AG08395 (cell line): Measurements from ENCODE around the gene TMEM203.
"Not testable (repeated sequence)": the region's sequence is repeated elsewhere in the genome, so short reads cannot be mapped to it uniquely, and the experiment has no call there.

Experiments used
- DNase-seq: peaks from one replicate; pipeline ENCODE4 v3.0.0; 2012; ENCODE audit warnings: mixed read lengths, low spot score

The TMEM203 gene, protein sequence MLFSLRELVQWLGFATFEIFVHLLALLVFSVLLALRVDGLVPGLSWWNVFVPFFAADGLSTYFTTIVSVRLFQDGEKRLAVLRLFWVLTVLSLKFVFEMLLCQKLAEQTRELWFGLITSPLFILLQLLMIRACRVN

DNA sequence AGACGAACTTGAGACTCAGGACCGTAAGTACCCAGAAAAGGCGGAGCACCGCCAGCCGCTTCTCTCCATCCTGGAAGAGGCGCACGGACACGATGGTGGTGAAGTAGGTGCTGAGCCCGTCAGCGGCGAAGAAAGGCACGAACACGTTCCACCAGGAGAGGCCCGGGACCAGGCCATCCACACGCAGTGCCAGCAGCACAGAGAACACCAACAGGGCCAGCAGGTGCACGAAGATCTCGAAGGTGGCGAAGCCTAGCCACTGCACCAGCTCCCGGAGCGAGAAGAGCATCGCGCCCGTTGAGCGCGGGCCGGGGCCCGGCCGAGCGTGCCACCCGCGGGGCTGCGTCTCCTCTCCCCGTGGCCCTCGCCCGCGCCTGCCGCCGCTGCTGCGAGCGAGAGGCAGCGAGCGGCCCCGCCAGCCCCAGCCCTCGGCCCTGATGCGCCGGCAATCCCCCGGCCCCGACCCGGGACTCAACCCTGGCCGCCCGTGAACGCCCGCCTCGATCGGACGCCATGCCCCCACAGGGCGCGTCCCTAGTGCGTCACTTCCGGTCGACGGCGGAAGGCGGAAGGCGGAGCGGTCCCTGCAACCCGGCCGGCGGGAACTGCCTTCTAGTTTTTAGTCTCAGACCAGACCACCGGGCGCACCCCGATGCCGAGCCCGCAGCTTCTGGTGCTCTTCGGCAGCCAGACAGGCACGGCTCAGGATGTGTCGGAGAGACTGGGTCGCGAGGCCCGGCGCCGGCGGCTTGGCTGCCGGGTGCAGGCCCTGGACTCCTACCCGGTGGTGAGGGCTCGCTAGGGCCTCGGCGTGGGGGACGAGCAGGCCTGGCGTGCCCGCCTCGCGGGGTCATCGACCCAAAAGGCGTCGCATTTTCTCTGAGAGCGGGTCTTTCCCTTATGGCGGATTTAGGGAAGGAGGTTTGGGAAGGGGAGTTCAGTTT lies at the start of gene TMEM203, which contains the start of gene NDOR1:
Gene TMEM203 (minus strand): TSS at position 523 of the 944 bp plus-strand sequence. CDS start 234 bp downstream, at position 289.
Gene NDOR1 (plus strand): TSS at position 575 of the 944 bp plus-strand sequence. CDS start 78 bp downstream, at position 653.
- DNase-seq: peak; percentile 94

GRCh38 chr9:137254624-137255447 lies 49.4 kb upstream of the TMEM203 start, which contains the start of gene NELFB:
Gene NELFB, plus strand, starts transcription at chr9:137255327.
- DNase-seq: peak; percentile 100

DNA sequence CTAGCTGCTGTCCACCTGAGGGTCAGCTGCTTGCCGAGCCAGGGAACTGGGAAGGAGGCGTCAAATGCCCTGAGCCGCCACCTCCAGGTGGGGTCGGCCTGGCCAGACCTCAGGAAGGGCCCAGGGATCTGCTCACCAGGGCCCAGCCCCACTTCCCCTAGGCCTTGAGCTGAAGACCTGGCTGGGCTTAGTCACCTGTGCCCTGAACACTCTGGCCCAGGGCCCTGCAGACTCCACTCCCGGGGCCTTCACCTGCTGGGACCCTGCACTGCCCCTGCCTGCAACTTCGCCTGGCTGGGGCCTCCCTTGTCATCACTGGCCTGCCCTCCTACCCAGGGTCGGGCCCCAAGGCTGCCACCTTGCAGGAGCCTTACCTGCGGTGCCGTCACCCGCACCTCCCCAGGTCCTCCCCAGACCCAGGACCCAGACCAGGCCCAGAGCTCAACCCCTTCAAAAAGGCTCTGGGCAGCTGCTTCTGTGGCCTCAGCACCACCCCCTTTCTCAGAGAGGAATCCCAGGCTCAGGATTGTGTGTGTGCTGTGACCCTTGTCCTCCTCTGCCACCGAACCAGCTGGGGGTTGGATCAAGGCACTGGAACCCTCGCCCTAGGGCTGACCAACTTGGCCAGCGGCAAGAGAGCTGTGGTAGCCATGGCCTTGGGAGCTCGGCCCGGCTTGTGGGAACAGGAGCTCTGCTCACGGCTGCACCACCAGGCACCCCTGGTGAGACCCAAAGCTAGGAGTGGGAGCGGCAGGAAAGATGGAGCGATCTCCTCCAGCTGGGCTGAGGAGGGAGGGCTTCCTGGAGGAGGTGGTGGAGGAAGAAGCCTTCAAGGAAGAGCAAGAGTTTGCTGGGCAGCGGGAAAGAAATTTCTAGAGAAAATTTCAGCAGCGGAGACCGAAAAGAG lies 48.5 kb upstream of the TMEM203 start:
- peak; percentile 13 for DNase-seq

- DNase-seq: no peak
These were observed 47.4 kb upstream of the TMEM203 start for GRCh38 chr9:137252555-137253506.

DNA sequence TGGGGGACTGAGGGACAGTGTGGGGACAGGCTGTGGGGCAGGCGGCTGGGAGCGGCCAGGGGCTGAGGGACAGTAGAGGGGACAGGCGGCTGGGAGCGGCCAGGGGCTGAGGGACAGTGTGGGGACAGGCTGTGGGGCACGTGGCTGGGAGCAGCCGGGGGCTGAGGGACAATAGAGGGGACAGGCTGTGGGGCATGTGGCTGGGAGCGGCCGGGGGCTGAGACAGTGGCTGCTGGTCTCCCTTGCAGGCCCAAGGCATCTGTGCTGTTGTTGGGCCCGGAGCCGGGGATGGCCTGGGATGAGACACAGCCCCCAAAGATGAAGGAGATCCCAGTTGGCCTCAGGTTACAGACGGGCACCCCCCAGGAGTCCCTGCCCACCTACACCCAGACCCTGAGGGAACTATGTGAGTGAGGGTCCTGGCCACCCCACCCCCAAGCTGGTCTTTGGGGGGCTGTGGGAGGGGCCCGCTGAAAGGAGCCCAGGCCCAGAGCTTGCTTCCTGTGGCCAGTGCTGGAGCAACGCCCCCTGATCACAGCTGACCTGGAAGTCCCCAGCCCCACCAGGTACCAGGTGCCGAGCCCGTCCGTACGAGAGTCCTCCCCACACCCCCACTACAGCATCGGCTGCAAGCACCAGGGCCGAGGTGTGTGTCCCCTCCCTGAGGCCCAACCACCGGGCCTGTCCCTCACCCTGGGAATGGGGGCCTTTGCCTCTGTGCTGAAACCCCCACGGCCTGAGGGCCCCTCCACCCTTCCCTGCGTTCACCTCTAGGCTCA lies 46.2 kb upstream of the TMEM203 start:
- no peak for DNase-seq

- no peak for DNase-seq
These were observed 45.7 kb upstream of the TMEM203 start, which contains the start of gene STPG3 for GRCh38 chr9:137251194-137251461. Gene STPG3, plus strand, starts transcription at chr9:137251286. Its CDS starts 1 bp downstream, at chr9:137251287.

GRCh38 chr9:137250329-137251193 lies 45.1 kb upstream of the TMEM203 start:
- no peak for DNase-seq

DNA sequence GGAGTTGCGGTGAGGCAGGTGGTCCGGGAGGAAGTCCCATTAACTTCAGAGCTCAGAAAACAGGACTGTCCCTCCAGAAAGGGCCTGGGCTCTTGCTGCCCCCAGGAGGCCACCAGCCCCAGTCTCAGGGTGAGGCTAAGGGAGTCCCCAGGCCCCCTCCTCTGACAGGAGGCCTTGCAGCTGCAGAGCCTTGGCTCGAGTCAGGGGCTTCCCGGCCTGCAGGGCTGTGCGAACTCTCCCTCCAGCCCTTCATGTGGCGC lies 42.4 kb upstream of the TMEM203 start:
- no peak for DNase-seq

DNA sequence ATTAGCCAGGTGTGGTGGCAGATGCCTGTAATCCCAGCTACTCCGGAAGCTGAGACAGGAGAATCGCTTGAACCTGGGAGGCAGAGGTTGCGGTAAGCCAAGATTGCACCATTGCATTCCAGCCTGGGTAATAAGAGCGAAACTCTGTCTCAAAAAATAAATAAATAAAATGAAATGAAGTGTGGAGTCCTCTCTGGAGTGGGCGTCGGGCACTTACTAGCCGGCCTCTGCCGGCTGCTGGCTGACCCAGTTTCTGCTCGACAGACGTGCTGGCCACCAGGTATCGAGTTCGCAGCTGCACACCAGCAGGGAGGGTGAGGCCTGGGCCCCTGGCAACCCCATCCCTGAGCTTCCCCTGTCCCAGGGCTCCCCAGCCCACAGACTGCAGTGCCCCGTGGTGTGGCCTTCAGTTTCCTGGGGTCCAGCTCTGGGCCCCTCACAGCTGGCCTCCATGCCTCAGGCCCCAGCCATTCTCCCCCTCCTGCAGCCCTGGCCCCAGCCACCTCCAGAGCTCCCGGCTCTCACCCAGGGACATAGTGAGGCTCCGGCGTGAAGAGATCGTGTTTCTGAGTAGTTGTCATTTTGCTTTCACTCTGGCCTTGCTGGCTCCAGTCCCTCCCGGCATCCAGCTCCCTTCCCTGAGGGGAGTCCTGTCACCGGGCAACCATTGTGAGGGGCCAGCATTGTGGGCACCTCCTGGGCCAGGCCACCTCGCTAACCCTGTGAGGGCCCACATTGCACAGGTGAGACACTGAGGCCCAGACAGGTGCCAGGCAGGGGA lies 41.9 kb upstream of the TMEM203 start:
- DNase-seq: no peak

GRCh38 chr9:137245450-137246421 lies 40.3 kb upstream of the TMEM203 start:
- no peak for DNase-seq

- no peak for DNase-seq
These were observed 39.3 kb upstream of the TMEM203 start for GRCh38 chr9:137244486-137245449.

- DNase-seq: no peak
These were observed 38.4 kb upstream of the TMEM203 start for GRCh38 chr9:137243626-137244485.

DNA sequence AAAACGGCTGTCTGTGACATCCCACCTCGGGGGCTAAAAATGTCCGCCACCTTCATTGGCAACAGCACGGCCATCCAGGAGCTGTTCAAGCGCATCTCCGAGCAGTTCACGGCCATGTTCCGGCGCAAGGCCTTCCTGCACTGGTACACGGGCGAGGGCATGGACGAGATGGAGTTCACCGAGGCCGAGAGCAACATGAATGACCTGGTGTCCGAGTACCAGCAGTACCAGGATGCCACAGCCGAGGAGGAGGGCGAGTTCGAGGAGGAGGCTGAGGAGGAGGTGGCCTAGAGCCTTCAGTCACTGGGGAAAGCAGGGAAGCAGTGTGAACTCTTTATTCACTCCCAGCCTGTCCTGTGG lies 37.8 kb upstream of the TMEM203 start:
- not testable (repeated sequence) for DNase-seq
